ENCODE data around the gene KLF6. TPM values are rescaled to one million over a fixed set of nuclear protein-coding genes. Genes with fewer than 3 reads are reported as not detected.
A peak's percentile ranks its signal among the peaks of the same experiment; 100 is the strongest.

KLF6 gene
- total and polyA plus RNA-seq, 2 experiments from 2014 or later = 187 to 602 TPM

- peak overlapping the region; percentile 78 for H3K4me2 ChIP-seq
- H4K20me1 ChIP-seq (ENCODE audit: insufficient read depth, poor library complexity, severe bottlenecking) = peaks cover 65% of the 10 kb centered on the region
- peak overlapping the region; percentile 100 for H3K27ac ChIP-seq
- peaks cover 42% of the 10 kb centered on the region for H3K4me1 ChIP-seq (ENCODE audit: insufficient read depth)
- H3K9me2 ChIP-seq (replicated peaks; ENCODE audit: insufficient read depth) = no peaks in the 10 kb centered on the region
- no peak for DNase-seq (ENCODE audit: low spot score)
- H3K27me3 ChIP-seq = no peaks in the 10 kb centered on the region
- peaks cover 72% of the 10 kb centered on the region for H3K79me2 ChIP-seq
- no peak overlapping the region for H2AFZ ChIP-seq
- no peaks in the 10 kb centered on the region for H3K9me3 ChIP-seq (ENCODE audit: low read depth)
- TF ChIP-seq CTCF (IDR thresholded peaks at IDR 0.05; ENCODE audit: poor library complexity) (peak; percentile 5), EZH2phosphoT487 (IDR thresholded peaks at IDR 0.05; ENCODE audit: low read depth, severe bottlenecking, unreplicated experiment) (no peak)
- peak overlapping the region; percentile 76 for H3K4me3 ChIP-seq
- peaks cover 15% of the 10 kb centered on the region for H3K36me3 ChIP-seq (replicated peaks; ENCODE audit: insufficient read depth, low read depth)
- WGBS (ENCODE audit: low lambda C conversion rate, missing lambda C conversion rate) = 79% methylated on average over 31 of the region's 31 CpGs
These were observed 3.4 kb downstream of the KLF6 start for GRCh38 chr10:3781468-3782145.

GRCh38 chr10:3780771-3781467 lies 4.1 kb downstream of the KLF6 start:
- Histone ChIP-seq H3K4me3 (peak overlapping the region; percentile 28), H3K4me2 (peak overlapping the region; percentile 78), H3K4me1 (ENCODE audit: insufficient read depth) (peaks cover 37% of the 10 kb centered on the region), H3K27me3 (no peaks in the 10 kb centered on the region), H2AFZ (no peak overlapping the region), H3K9me3 (ENCODE audit: low read depth) (no peaks in the 10 kb centered on the region), H3K36me3 (replicated peaks; ENCODE audit: insufficient read depth, low read depth) (peaks cover 15% of the 10 kb centered on the region), H4K20me1 (ENCODE audit: insufficient read depth, poor library complexity, severe bottlenecking) (peaks cover 65% of the 10 kb centered on the region), H3K9me2 (replicated peaks; ENCODE audit: insufficient read depth) (no peaks in the 10 kb centered on the region), H3K27ac (peak overlapping the region; percentile 100), H3K79me2 (peaks cover 72% of the 10 kb centered on the region)
- 70% methylated on average over 16 of the region's 16 CpGs for WGBS (ENCODE audit: low lambda C conversion rate, missing lambda C conversion rate)
- DNase-seq (ENCODE audit: low spot score) = no peak
- TF ChIP-seq EZH2 (IDR thresholded peaks at IDR 0.05; ENCODE audit: borderline replicate concordance) (no peak), CTCF (IDR thresholded peaks at IDR 0.05; ENCODE audit: poor library complexity) (no peak), EZH2phosphoT487 (IDR thresholded peaks at IDR 0.05; ENCODE audit: low read depth, severe bottlenecking, unreplicated experiment) (no peak)

- Histone ChIP-seq H3K27ac (peak overlapping the region; percentile 100), H3K9me2 (replicated peaks; ENCODE audit: insufficient read depth) (no peaks in the 10 kb centered on the region), H3K27me3 (no peaks in the 10 kb centered on the region), H3K4me3 (peak overlapping the region; percentile 28), H2AFZ (no peak overlapping the region), H3K4me1 (ENCODE audit: insufficient read depth) (peaks cover 37% of the 10 kb centered on the region), H3K79me2 (peaks cover 72% of the 10 kb centered on the region), H3K4me2 (peak overlapping the region; percentile 78), H3K36me3 (replicated peaks; ENCODE audit: insufficient read depth, low read depth) (peaks cover 15% of the 10 kb centered on the region), H3K9me3 (ENCODE audit: low read depth) (no peaks in the 10 kb centered on the region), H4K20me1 (ENCODE audit: insufficient read depth, poor library complexity, severe bottlenecking) (peaks cover 65% of the 10 kb centered on the region)
- TF ChIP-seq EZH2 (IDR thresholded peaks at IDR 0.05; ENCODE audit: borderline replicate concordance) (no peak), CTCF (IDR thresholded peaks at IDR 0.05; ENCODE audit: poor library complexity) (no peak), EZH2phosphoT487 (IDR thresholded peaks at IDR 0.05; ENCODE audit: low read depth, severe bottlenecking, unreplicated experiment) (no peak)
- WGBS (ENCODE audit: low lambda C conversion rate, missing lambda C conversion rate) = 80% methylated on average over 17 of the region's 17 CpGs
- no peak for DNase-seq (ENCODE audit: low spot score)
These were observed 4.8 kb downstream of the KLF6 start for GRCh38 chr10:3780021-3780770.
